ENCODE data around the gene SLC22A5. TPM values are rescaled to one million over a fixed set of nuclear protein-coding genes. Genes with fewer than 3 reads are reported as not detected.

SLC22A5 gene
- total RNA-seq, 2 experiments from 2014 or later, result 0.36 to 0.88 TPM

GRCh38 chr5:132439521-132440089 lies 70.1 kb downstream of the SLC22A5 start:
- H3K27ac ChIP-seq (ENCODE audit: low read depth, low read length, poor library complexity, severe bottlenecking), result no peak overlapping the region
- H3K4me3 ChIP-seq (ENCODE audit: low read depth, low read length, poor library complexity, severe bottlenecking), result no peak overlapping the region
- no peaks in the 10 kb centered on the region for H4K20me1 ChIP-seq (ENCODE audit: insufficient read depth, low read length)
- H3K9me2 ChIP-seq (ENCODE audit: insufficient read depth, low read length), result no peaks in the 10 kb centered on the region
- ChIA-PET POLR2A (interaction anchor here (0.6 to 1.2 kb wide), 4 partner anchors 10 to 234 kb away, joined by 3 to 4 read pairs (median 3); no protein-coding TSS in a partner anchor), CTCF (ENCODE audit: unreplicated experiment) (no interaction called here)
- no peaks in the 10 kb centered on the region for H3K36me3 ChIP-seq (ENCODE audit: insufficient read depth, low read length)
- intact Hi-C loops (cut with micrococcal nuclease; ENCODE audit: unreplicated experiment), result no loop called here
- H3K9me3 ChIP-seq (ENCODE audit: low read length), result no peaks in the 10 kb centered on the region
- TF ChIP-seq CTCF (conservative IDR thresholded peaks at IDR 0.05; ENCODE audit: low read length) (no peak), EZH2phosphoT487 (IDR thresholded peaks at IDR 0.05; ENCODE audit: borderline replicate concordance, low read depth, low read length) (no peak)
- H3K4me1 ChIP-seq (ENCODE audit: insufficient read depth, low read length, poor library complexity, severe bottlenecking), result peaks cover 35% of the 10 kb centered on the region
- H3K4me2 ChIP-seq (ENCODE audit: low read length), result no peak overlapping the region
- no peak overlapping the region for H2AFZ ChIP-seq (ENCODE audit: low read length)
- BruUV-seq (replicated peaks), result no TSS peak
- H3K79me2 ChIP-seq (ENCODE audit: insufficient read depth, low read depth, low read length), result no peaks in the 10 kb centered on the region
- no peak for DNase-seq (ENCODE audit: low spot score)

DNA sequence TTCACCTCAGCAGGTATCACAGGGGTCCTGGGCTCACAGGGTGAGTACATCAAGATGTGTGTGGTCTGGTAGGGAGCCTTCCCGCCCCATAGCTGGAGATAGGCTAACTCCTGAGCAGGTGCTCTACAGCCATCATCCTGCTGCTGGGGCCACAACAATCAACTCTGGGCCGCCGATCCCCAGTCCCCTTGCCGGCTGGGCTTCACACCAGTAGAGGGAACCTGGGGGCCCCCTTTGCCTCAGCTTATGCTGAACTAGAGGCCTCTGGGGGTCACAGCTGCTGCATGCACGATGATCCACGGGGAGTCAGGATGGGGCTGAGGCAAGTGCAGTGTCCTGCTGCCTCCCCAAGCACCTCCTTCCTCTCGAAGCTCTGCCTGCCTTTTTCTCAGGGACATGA lies 74.6 kb downstream of the SLC22A5 start:
- TF ChIP-seq EZH2phosphoT487 (IDR thresholded peaks at IDR 0.05; ENCODE audit: borderline replicate concordance, low read depth, low read length) (no peak), CTCF (conservative IDR thresholded peaks at IDR 0.05; ENCODE audit: low read length) (no peak)
- ChIA-PET CTCF (ENCODE audit: unreplicated experiment) (no interaction called here), POLR2A (interaction anchor here (0.8 kb wide), 1 partner anchor 46 kb away, joined by 3 read pairs; the partner anchor contains the start of gene IRF1)
- Histone ChIP-seq H3K9me2 (ENCODE audit: insufficient read depth, low read length) (no peaks in the 10 kb centered on the region), H3K9me3 (ENCODE audit: low read length) (no peaks in the 10 kb centered on the region), H3K27ac (ENCODE audit: low read depth, low read length, poor library complexity, severe bottlenecking) (no peak overlapping the region), H3K4me3 (ENCODE audit: low read depth, low read length, poor library complexity, severe bottlenecking) (no peak overlapping the region), H3K36me3 (ENCODE audit: insufficient read depth, low read length) (no peaks in the 10 kb centered on the region; the same call in 1 of the 2 replicates), H3K79me2 (ENCODE audit: insufficient read depth, low read depth, low read length) (no peaks in the 10 kb centered on the region), H4K20me1 (ENCODE audit: insufficient read depth, low read length) (no peaks in the 10 kb centered on the region), H3K4me2 (ENCODE audit: low read length) (no peak overlapping the region), H2AFZ (ENCODE audit: low read length) (no peak overlapping the region), H3K4me1 (ENCODE audit: insufficient read depth, low read length, poor library complexity, severe bottlenecking) (peaks cover 16% of the 10 kb centered on the region)
- intact Hi-C loops (cut with micrococcal nuclease; ENCODE audit: unreplicated experiment), result no loop called here
- no peak for DNase-seq (ENCODE audit: low spot score)
- no TSS peak for BruUV-seq (replicated peaks)

Small RNA genes lying within 50 kb of the gene (microRNA-seq; reads per million reads assigned to microRNA genes)
- gene MIR3936 (ENCODE audit: borderline replicate concordance), result not detected

Small RNA genes lying within 50 kb of the gene (small RNA-seq; reads per million reads assigned to genes)
- not detected for gene MIR3936

Other genes starting within 250 kb of the SLC22A5 start
- gene P4HA2, start 141.9 kb upstream of the SLC22A5 start, total RNA-seq (2014; rRNA removed; shearing (Covaris generic)), result 7.2 and 8.9 TPM in 2 replicates
- 0.32 and 0.33 TPM in 2 replicates for gene P4HA2, start 141.9 kb upstream of the SLC22A5 start, total RNA-seq (2022)
- not detected in 2 replicates for gene PDLIM4, start 112.0 kb upstream of the SLC22A5 start, total RNA-seq (2014; rRNA removed; shearing (Covaris generic))
- not detected in 2 replicates for gene PDLIM4, start 112.0 kb upstream of the SLC22A5 start, total RNA-seq (2022)
- not detected in 2 replicates for gene SLC22A4, start 75.3 kb upstream of the SLC22A5 start, total RNA-seq (2014; rRNA removed; shearing (Covaris generic))
- gene SLC22A4, start 75.3 kb upstream of the SLC22A5 start, total RNA-seq (2022), result not detected in 2 replicates
- gene IRF1, start 121.1 kb downstream of the SLC22A5 start, total RNA-seq (2014; rRNA removed; shearing (Covaris generic)), result 25.9 and 39.4 TPM in 2 replicates
- 24.8 and 32.3 TPM in 2 replicates for gene IRF1, start 121.1 kb downstream of the SLC22A5 start, total RNA-seq (2022)
- gene IL5, start 173.8 kb downstream of the SLC22A5 start, total RNA-seq (2014; rRNA removed; shearing (Covaris generic)), result not detected in 2 replicates
- gene IL5, start 173.8 kb downstream of the SLC22A5 start, total RNA-seq (2022), result not detected in 2 replicates
- 24.0 and 34.1 TPM in 2 replicates for gene RAD50, start 187.3 kb downstream of the SLC22A5 start, total RNA-seq (2014; rRNA removed; shearing (Covaris generic))
- 59.8 and 70.0 TPM in 2 replicates for gene RAD50, start 187.3 kb downstream of the SLC22A5 start, total RNA-seq (2022)

Data from OCI-LY7 (cell line).